Measurements from ENCODE around the gene B2M.
"Not testable (repeated sequence)": the region's sequence is repeated elsewhere in the genome, so short reads cannot be mapped to it uniquely, and the experiment has no call there.

B2M gene

GRCh38 chr15:44700676-44701075 lies 10.6 kb upstream of the B2M start:
- DNase-seq, result not testable (repeated sequence)

GRCh38 chr15:44705986-44706385 lies 5.3 kb upstream of the B2M start:
- no peak for DNase-seq

GRCh38 chr15:44706401-44706800 lies 4.9 kb upstream of the B2M start:
- no peak for DNase-seq

GRCh38 chr15:44706946-44707636 lies 4.2 kb upstream of the B2M start:
- no peak for DNase-seq

- DNase-seq, result peak; percentile 48
These were observed 851 bp upstream of the B2M start for GRCh38 chr15:44710236-44711095.

- peak; percentile 57 for DNase-seq
These were observed 527 bp downstream of the B2M start for GRCh38 chr15:44711743-44712345.

GRCh38 chr15:44712346-44713005 lies 1.2 kb downstream of the B2M start:
- peak; percentile 61 for DNase-seq

GRCh38 chr15:44713006-44713966 lies 2.0 kb downstream of the B2M start:
- DNase-seq, result peak; percentile 58

- no peak for DNase-seq
These were observed 4.0 kb downstream of the B2M start for GRCh38 chr15:44715142-44715796.

- no peak for DNase-seq
These were observed 4.5 kb downstream of the B2M start for GRCh38 chr15:44715797-44716334.

- DNase-seq, result no peak
These were observed 5.8 kb downstream of the B2M start for GRCh38 chr15:44716983-44717602.

GRCh38 chr15:44718180-44718926 lies 7.0 kb downstream of the B2M start:
- DNase-seq, result no peak

- peak; percentile 8 for DNase-seq
These were observed 7.6 kb downstream of the B2M start for GRCh38 chr15:44718927-44719292.

- peak; percentile 34 for DNase-seq
These were observed 8.1 kb downstream of the B2M start for GRCh38 chr15:44719293-44719999.

- not testable (repeated sequence) for DNase-seq
These were observed 8.7 kb downstream of the B2M start for GRCh38 chr15:44720000-44720435.

GRCh38 chr15:44720460-44721176 lies 9.3 kb downstream of the B2M start:
- peak; percentile 23 for DNase-seq

GRCh38 chr15:44722011-44722410 lies 10.7 kb downstream of the B2M start:
- no peak for DNase-seq

GRCh38 chr15:44726136-44726535 lies 14.8 kb downstream of the B2M start:
- peak; percentile 33 for DNase-seq

Data from DMS53 (cell line).